ENCODE measurements around the gene DCTPP1. TPM values are rescaled to one million over a fixed set of nuclear protein-coding genes. Genes with fewer than 3 reads are reported as not detected.

Gene DCTPP1
- polyA plus RNA-seq, 3 donors, result 10.5 to 45.5 (median 32.2) TPM

- H3K9me3 ChIP-seq (replicated peaks in 1 of 2; ENCODE audit: control insufficient read depth in 1 of 2, insufficient read depth in 1 of 2, low read length in 2 of 2), result no peaks in the 10 kb centered on the region
- no peak for DNase-seq
- peaks cover 0 to 4% of the 10 kb centered on the region in 2 donors for H3K36me3 ChIP-seq (replicated peaks in 1 of 2; ENCODE audit: control insufficient read depth in 1 of 2, insufficient read depth in 2 of 2, low read length in 2 of 2)
- WGBS (ENCODE audit: insufficient coverage), result 80% methylated on average over 1 of the region's 5 CpGs
- no peak overlapping the region for H3K9ac ChIP-seq (ENCODE audit: insufficient read depth, low read length, poor library complexity, severe bottlenecking)
- no peak overlapping the region for H3K27ac ChIP-seq (ENCODE audit: low read depth in 1 of 2, low read length in 2 of 2)
- no peak overlapping the region for H3K4me3 ChIP-seq (replicated peaks in 1 of 3; ENCODE audit: low read depth in 2 of 3, low read length in 3 of 3)
- Mint-ChIP-seq H3K36me3 (peaks cover 5 to 9% of the 10 kb centered on the region in 2 donors), H3K27ac (peak overlapping the region in 1 of 7 donors; percentile 3), H3K9me3 (no peaks in the 10 kb centered on the region), H3K27me3 (ENCODE audit: low read depth in 3 of 3) (peaks cover 0 to 6% (median 2%) of the 10 kb centered on the region in 3 donors), H3K4me3 (no peak overlapping the region), H3K4me1 (peaks cover 20% of the 10 kb centered on the region)
- H2AFZ ChIP-seq (ENCODE audit: insufficient read depth, low read depth, low read length, poor library complexity, severe bottlenecking), result no peak overlapping the region
- peaks cover 13% of the 10 kb centered on the region for H4K20me1 ChIP-seq (ENCODE audit: insufficient read depth, low read length)
- no peak overlapping the region for H3K4me2 ChIP-seq (replicated peaks; ENCODE audit: extremely low read depth, low read length, poor library complexity, severe bottlenecking)
- intact Hi-C loops (cut with micrococcal nuclease), result no loop called here
- no peaks in the 10 kb centered on the region for H3K27me3 ChIP-seq (ENCODE audit: control insufficient read depth in 2 of 2, insufficient read depth in 2 of 2, low read length in 2 of 2)
- H3K4me1 ChIP-seq (ENCODE audit: control insufficient read depth in 1 of 2, insufficient read depth in 2 of 2, low read length in 2 of 2), result peaks cover 14 to 15% of the 10 kb centered on the region in 2 donors
- peaks cover 8% of the 10 kb centered on the region for H3K79me2 ChIP-seq (ENCODE audit: insufficient read depth, low read length)
- TF ChIP-seq CTCF (IDR thresholded peaks at IDR 0.05), result no peak
Observed at GRCh38 chr16:30438835-30439234, 9.0 kb upstream of the DCTPP1 start.

- no peak overlapping the region for H3K27ac ChIP-seq (ENCODE audit: low read depth in 1 of 2, low read length in 2 of 2)
- H3K36me3 ChIP-seq (replicated peaks in 1 of 2; ENCODE audit: control insufficient read depth in 1 of 2, insufficient read depth in 2 of 2, low read length in 2 of 2), result no peaks in the 10 kb centered on the region
- H3K27me3 ChIP-seq (ENCODE audit: control insufficient read depth in 2 of 2, insufficient read depth in 2 of 2, low read length in 2 of 2), result no peaks in the 10 kb centered on the region
- intact Hi-C loops (cut with micrococcal nuclease), result no loop called here
- no peak for TF ChIP-seq CTCF (IDR thresholded peaks at IDR 0.05)
- Mint-ChIP-seq H3K4me3 (no peak overlapping the region), H3K4me1 (peaks cover 11% of the 10 kb centered on the region), H3K36me3 (no peaks in the 10 kb centered on the region), H3K27ac (peak overlapping the region in 2 of 7 donors; percentile 2 to 15), H3K9me3 (no peaks in the 10 kb centered on the region), H3K27me3 (ENCODE audit: low read depth in 3 of 3) (peaks cover 0 to 6% (median 2%) of the 10 kb centered on the region in 3 donors)
- no peaks in the 10 kb centered on the region for H3K9me3 ChIP-seq (replicated peaks in 1 of 2; ENCODE audit: control insufficient read depth in 1 of 2, insufficient read depth in 1 of 2, low read length in 2 of 2)
- no peak overlapping the region for H3K4me3 ChIP-seq (replicated peaks in 1 of 3; ENCODE audit: low read depth in 2 of 3, low read length in 3 of 3)
- no peaks in the 10 kb centered on the region for H3K79me2 ChIP-seq (ENCODE audit: insufficient read depth, low read length)
- no peak overlapping the region for H2AFZ ChIP-seq (ENCODE audit: insufficient read depth, low read depth, low read length, poor library complexity, severe bottlenecking)
- 96% methylated on average over 3 of the region's 3 CpGs for WGBS (ENCODE audit: insufficient coverage)
- no peak overlapping the region for H3K9ac ChIP-seq (ENCODE audit: insufficient read depth, low read length, poor library complexity, severe bottlenecking)
- no peak for DNase-seq
- peaks cover 7 to 8% of the 10 kb centered on the region in 2 donors for H3K4me1 ChIP-seq (ENCODE audit: control insufficient read depth in 1 of 2, insufficient read depth in 2 of 2, low read length in 2 of 2)
- peaks cover under 1% of the 10 kb centered on the region for H4K20me1 ChIP-seq (ENCODE audit: insufficient read depth, low read length)
- H3K4me2 ChIP-seq (replicated peaks; ENCODE audit: extremely low read depth, low read length, poor library complexity, severe bottlenecking), result no peak overlapping the region
Observed at GRCh38 chr16:30437511-30438046, 7.7 kb upstream of the DCTPP1 start.
